CD4-positive, alpha-beta T cell (primary cell): ENCODE measurements around the gene DDX1. TPM values are rescaled to one million over a fixed set of nuclear protein-coding genes. Genes with fewer than 3 reads are reported as not detected.
"Not testable (repeated sequence)": the region's sequence is repeated elsewhere in the genome, so short reads cannot be mapped to it uniquely, and the experiment has no call there.

Experiments used
- ATAC-seq: fragments of 200-7000 bp; cut with Tn5 transposase; one replicate; pipeline ENCODE4 v1.10.0; 2022; ENCODE audit warnings: mild to moderate bottlenecking; ENCODE audit not compliant: poor library complexity
- CTCF ChIA-PET: fragments of 350-600 bp; sonication (Branson Sonifier 250); formaldehyde crosslinking; loops from one replicate; lab custom pipeline; 2021; ENCODE audit warnings: antibody characterized with exemption, inconsistent platforms; lab: Charles Lee
- POLR2A ChIA-PET: fragments of 350-600 bp; sonication (Branson Sonifier 250); formaldehyde crosslinking; loops from one replicate; lab custom pipeline; 2021; ENCODE audit warnings: antibody characterized with exemption, inconsistent platforms; lab: Charles Lee
- DNase-seq, 14 experiments: peaks; one replicate each; pipeline ENCODE4 v3.0.0-alpha.2; 2013 to 2020; ENCODE audit warnings: mixed read lengths in 2 of 14
- H3K27ac ChIP-seq, 2 donors: one replicate each; pipeline versions ENCODE4 v1.5.1 to v1.7.0; 2013; ENCODE audit warnings: low read length in 2 of 2, low read depth in 1 of 2, mild to moderate bottlenecking in 1 of 2
- H3K27me3 ChIP-seq, 2 experiments: 1 replicate in 1 of 2; 2 replicates in 1 of 2; pipeline versions ENCODE4 v1.6.1 to v1.7.0; 2013; ENCODE audit warnings: low read length in 2 of 2, control low read depth in 1 of 2, mild to moderate bottlenecking in 1 of 2, moderate library complexity in 1 of 2; ENCODE audit not compliant: insufficient read depth in 2 of 2, control insufficient read depth in 1 of 2
- H3K36me3 ChIP-seq: one replicate; pipeline ENCODE4 v1.6.1; 2013; ENCODE audit warnings: low read length, control low read depth; ENCODE audit not compliant: insufficient read depth
- H3K4me1 ChIP-seq: one replicate; pipeline ENCODE4 v1.6.1; 2013; ENCODE audit warnings: low read length, control low read depth; ENCODE audit not compliant: insufficient read depth
- H3K4me3 ChIP-seq: one replicate; pipeline ENCODE4 v1.5.1; 2013; ENCODE audit warnings: mild to moderate bottlenecking, low read length, moderate library complexity
- H3K9me3 ChIP-seq, 2 experiments: 1 replicate in 1 of 2; 2 replicates in 1 of 2; pipeline versions ENCODE4 v1.6.1 to v1.7.0; 2013; ENCODE audit warnings: low read length in 2 of 2, mild to moderate bottlenecking in 2 of 2, control low read depth in 1 of 2, moderate library complexity in 1 of 2; ENCODE audit not compliant: control insufficient read depth in 1 of 2, insufficient read depth in 1 of 2
- H3K27ac Mint-ChIP-seq: one replicate; pipeline ENCODE4 v1.8.0; 2020; ENCODE audit warnings: mixed read lengths
- H3K27me3 Mint-ChIP-seq: one replicate; pipeline ENCODE4 v1.8.0; 2021; ENCODE audit warnings: mixed read lengths
- H3K36me3 Mint-ChIP-seq: one replicate; pipeline ENCODE4 v1.8.0; 2021; ENCODE audit warnings: low read depth, mixed read lengths
- H3K4me1 Mint-ChIP-seq: one replicate; pipeline ENCODE4 v1.8.0; 2021; ENCODE audit warnings: low read depth, mixed read lengths
- H3K4me3 Mint-ChIP-seq: one replicate; pipeline ENCODE4 v1.8.0; 2020; ENCODE audit warnings: mild to moderate bottlenecking, mixed read lengths
- H3K9me3 Mint-ChIP-seq: one replicate; pipeline ENCODE4 v1.8.0; 2020; ENCODE audit warnings: mixed read lengths
- CTCF ChIP-seq: fragments of 200-600 bp; IDR thresholded peaks from one replicate; pipeline ENCODE4 v1.8.0; 2022; ENCODE audit warnings: antibody characterized with exemption, mild to moderate bottlenecking
- intact Hi-C, 2 experiments: fragments of 100-400 bp; cut with DNase I in 1 of 2; cut with micrococcal nuclease in 1 of 2; formaldehyde crosslinking; loops; one replicate each; pipeline versions ENCODE4 v1.15.1 to v1.9.0; 2023 to 2025; cut with DNase I, micrococcal nuclease
- total RNA-seq, 174 experiments: library from RNA in 2 of 174; stranded (reverse) in 2 of 174; gene quantifications; one replicate each; pipeline ENCODE4 v1.2.3 and lab custom pipeline; 2021 to 2026

DDX1 gene
- total RNA-seq, 2 experiments from 2014 or later: 48.8 to 50.1 TPM

GRCh38 chr2:15619938-15620337 is 28.3 kb downstream of the DDX1 start:
- H3K27ac Mint-ChIP-seq: no peak overlapping the region
- Histone ChIP-seq H3K4me1 (no peaks in the 10 kb centered on the region), H3K4me3 (no peak overlapping the region), H3K27me3 (no peaks in the 10 kb centered on the region), H3K36me3 (peaks cover 82% of the 10 kb centered on the region), H3K9me3 (no peaks in the 10 kb centered on the region), H3K27ac (no peak overlapping the region)
- no peaks in the 10 kb centered on the region for H3K27me3 Mint-ChIP-seq
- no peaks in the 10 kb centered on the region for H3K9me3 Mint-ChIP-seq
- no peaks in the 10 kb centered on the region for H3K4me1 Mint-ChIP-seq
- H3K4me3 Mint-ChIP-seq: no peak overlapping the region
- TF ChIP-seq CTCF: no peak
- DNase-seq: no peak
- ChIA-PET POLR2A (interaction anchor here (1.1 kb wide), 1 partner anchor 28 kb away, joined by 5 read pairs; the partner anchor contains the start of gene DDX1), CTCF (no interaction called here)
- peaks cover 75% of the 10 kb centered on the region for H3K36me3 Mint-ChIP-seq
- no peak for ATAC-seq
- intact Hi-C loops: no loop called here

GRCh38 chr2:15620340-15620739 is 28.7 kb downstream of the DDX1 start:
- intact Hi-C loops: no loop called here
- ATAC-seq: no peak
- CTCF ChIA-PET: no interaction called here

GRCh38 chr2:15620857-15621471 is 29.3 kb downstream of the DDX1 start:
- DNase-seq (no peak), ATAC-seq (no peak)
- POLR2A ChIA-PET: no interaction called here
- H3K36me3 ChIP-seq: peaks cover 83% of the 10 kb centered on the region
- no peak overlapping the region for H3K4me3 ChIP-seq
- H3K27me3 ChIP-seq: no peaks in the 10 kb centered on the region
- H3K9me3 ChIP-seq: no peaks in the 10 kb centered on the region
- H3K9me3 Mint-ChIP-seq: no peaks in the 10 kb centered on the region
- H3K36me3 Mint-ChIP-seq: peaks cover 77% of the 10 kb centered on the region
- no peak overlapping the region for H3K27ac Mint-ChIP-seq
- intact Hi-C loops: no loop called here
- no peak for TF ChIP-seq CTCF
- H3K27me3 Mint-ChIP-seq: no peaks in the 10 kb centered on the region
- no peak overlapping the region for H3K4me3 Mint-ChIP-seq
- no peaks in the 10 kb centered on the region for H3K4me1 ChIP-seq
- H3K4me1 Mint-ChIP-seq: no peaks in the 10 kb centered on the region
- no peak overlapping the region for H3K27ac ChIP-seq
- CTCF ChIA-PET: no interaction called here

More at GRCh38 chr2:15620340-15620739, 28.7 kb downstream of the DDX1 start:
- no peak overlapping the region for H3K4me3 ChIP-seq
- Mint-ChIP-seq H3K4me1 (no peaks in the 10 kb centered on the region), H3K9me3 (no peaks in the 10 kb centered on the region), H3K27me3 (no peaks in the 10 kb centered on the region), H3K27ac (no peak overlapping the region), H3K36me3 (peaks cover 75% of the 10 kb centered on the region), H3K4me3 (no peak overlapping the region)
- H3K27me3 ChIP-seq: no peaks in the 10 kb centered on the region
- H3K4me1 ChIP-seq: no peaks in the 10 kb centered on the region
- no peak overlapping the region for H3K27ac ChIP-seq
- no peak for TF ChIP-seq CTCF
- H3K9me3 ChIP-seq: no peaks in the 10 kb centered on the region
- peaks cover 84% of the 10 kb centered on the region for H3K36me3 ChIP-seq
- POLR2A ChIA-PET: no interaction called here
- DNase-seq: no peak

- DNase-seq, ATAC-seq, H3K4me1 Mint-ChIP-seq, H3K27ac ChIP-seq, POLR2A ChIA-PET, H3K27me3 ChIP-seq, CTCF ChIA-PET, H3K27ac Mint-ChIP-seq, H3K9me3 Mint-ChIP-seq, H3K4me3 Mint-ChIP-seq, H3K4me1 ChIP-seq, H3K27me3 Mint-ChIP-seq, H3K9me3 ChIP-seq, H3K4me3 ChIP-seq, intact Hi-C loops: not testable (repeated sequence)
- H3K36me3 Mint-ChIP-seq: peaks cover 77% of the 10 kb centered on the region
- H3K36me3 ChIP-seq: peaks cover 78% of the 10 kb centered on the region
Observed at GRCh38 chr2:15621472-15621870, 29.8 kb downstream of the DDX1 start.
